Measurements from ENCODE around the gene BDH2.

BDH2 gene

DNA sequence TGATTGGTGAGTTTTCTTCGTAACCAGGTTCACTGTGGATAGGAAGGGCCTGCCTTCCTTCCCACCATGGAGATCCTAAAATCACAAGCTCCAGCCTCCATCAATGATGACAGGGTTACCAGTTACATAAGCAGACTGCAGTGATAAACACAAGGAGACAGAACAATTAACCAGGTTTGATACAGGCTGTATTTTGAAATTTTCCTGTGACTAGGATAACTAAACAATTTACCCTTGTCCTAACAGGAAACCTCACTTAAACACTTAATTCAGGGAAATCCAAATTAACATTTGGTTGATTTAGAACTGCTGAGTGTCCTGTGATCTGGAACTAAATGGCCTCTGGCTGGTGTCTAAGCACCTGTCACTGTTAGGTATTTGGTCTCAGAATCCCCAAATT, 20.0 kb downstream of the BDH2 start:
- DNase-seq, result no peak

GRCh38 chr4:103076747-103077347, 22.8 kb downstream of the BDH2 start, which contains the start of gene SLC9B2:
SLC9B2 (minus strand) TSS chr4:103076761; CDS start chr4:103067550, 9,211 bp downstream.
- no peak for DNase-seq

DNA sequence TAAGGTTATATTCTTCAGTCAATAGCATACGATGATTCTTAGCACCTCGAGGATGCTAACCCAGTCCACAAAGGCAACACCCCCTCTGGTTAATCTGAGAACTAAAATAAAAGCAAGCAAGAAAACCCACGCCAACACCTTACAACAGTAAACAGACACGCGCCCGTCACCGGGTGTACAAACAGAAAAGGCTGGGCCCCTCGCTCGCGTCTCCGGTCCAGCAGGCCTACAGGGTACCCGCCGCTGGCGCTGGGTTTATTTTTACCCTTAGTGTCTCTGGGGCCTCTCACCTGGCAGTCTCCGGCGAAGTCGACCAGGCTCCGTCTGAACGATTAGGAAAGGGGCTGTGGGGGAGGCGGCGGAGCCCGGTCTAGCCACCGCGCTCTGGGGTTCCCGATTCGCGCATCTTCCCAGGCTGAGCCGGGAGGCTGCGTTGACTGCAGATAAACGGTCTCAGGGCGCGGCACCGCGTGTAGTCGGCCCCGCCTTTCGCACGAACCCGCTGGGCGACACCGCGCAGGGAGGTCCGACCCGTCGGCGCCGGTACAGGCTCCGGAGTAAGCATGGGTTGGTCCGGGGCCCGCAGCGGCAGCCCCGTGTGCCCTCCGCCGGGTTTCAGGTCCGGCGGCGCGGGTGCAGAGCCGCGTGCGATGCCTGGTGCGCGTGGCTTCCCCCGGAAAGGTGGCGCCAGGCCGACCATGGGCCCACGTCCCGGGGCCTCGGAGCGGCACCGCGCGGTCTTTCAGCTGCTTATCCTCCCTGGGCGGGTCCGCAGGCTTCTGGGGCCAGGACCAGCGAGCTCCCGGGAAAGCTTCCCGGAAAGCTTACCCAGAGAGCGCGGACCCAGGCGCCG, 23.5 kb downstream of the BDH2 start:
- no peak for DNase-seq

- no peak for DNase-seq
These were observed 24.2 kb downstream of the BDH2 start for GRCh38 chr4:103075435-103075893.

GRCh38 chr4:103074744-103075434, 24.7 kb downstream of the BDH2 start:
- DNase-seq, result no peak

- no peak for DNase-seq
These were observed 25.7 kb downstream of the BDH2 start for GRCh38 chr4:103073792-103074438.

- no peak for DNase-seq
These were observed 31.6 kb downstream of the BDH2 start for GRCh38 chr4:103067841-103068547.

GRCh38 chr4:103060453-103061148, 39.0 kb downstream of the BDH2 start:
- DNase-seq, result no peak

GRCh38 chr4:103054030-103054429, 45.6 kb downstream of the BDH2 start:
- DNase-seq, result no peak

- no peak for DNase-seq
These were observed 46.9 kb downstream of the BDH2 start for GRCh38 chr4:103052779-103053178.

GRCh38 chr4:103052145-103052544, 47.5 kb downstream of the BDH2 start:
- DNase-seq, result no peak

DNA sequence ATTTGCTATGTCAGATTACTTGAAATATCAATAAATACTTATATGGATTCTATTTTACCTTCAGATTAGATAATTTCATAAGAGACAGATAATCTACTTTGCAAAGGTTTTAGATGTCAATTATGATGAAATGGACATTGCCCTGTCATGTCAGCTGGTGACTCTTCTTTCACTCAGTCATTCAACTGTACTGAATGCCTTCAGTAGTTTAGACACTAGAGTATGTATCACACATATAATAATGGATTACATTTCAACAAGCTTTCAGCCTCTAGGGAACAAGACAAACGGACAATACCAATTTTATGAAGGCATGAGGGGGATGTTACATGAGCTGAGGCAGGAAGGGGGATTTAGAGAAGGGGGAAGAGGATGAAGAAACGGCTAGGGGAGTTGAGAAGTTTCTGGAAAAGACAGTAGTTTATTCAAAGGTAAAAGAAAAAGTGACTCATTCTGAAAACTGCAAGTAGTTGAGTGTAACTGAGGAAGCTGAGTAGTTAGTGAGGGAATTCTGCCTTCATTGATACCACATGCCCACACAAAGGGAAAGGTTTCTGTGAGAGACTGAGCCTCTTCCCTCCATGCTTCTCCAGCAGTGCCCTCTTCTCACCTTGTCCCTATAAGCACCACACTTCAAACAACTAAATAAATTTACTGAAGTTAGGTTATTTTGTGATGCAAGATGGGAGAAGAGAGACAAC, 48.7 kb downstream of the BDH2 start:
- DNase-seq, result no peak

- no peak for DNase-seq
These were observed 53.0 kb downstream of the BDH2 start for GRCh38 chr4:103046416-103047290.

DNA sequence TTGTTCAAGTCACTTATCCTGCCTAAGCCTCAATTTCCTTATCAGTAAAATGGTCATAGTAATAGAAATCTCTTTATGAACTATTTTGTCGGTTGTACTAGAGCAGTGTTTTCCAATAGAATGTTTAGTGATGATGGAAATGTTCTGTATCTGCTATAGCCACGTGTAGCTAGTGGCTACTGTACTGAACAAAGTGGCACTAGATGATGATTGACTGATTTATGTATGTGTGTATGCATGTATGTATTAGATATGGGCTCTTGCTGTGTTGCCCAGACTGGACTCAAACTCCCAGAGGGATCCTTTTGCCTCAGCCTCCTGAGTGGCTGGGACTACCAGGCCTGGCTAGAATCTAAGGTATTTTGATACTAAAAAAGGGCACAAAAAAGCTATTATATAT, 55.5 kb downstream of the BDH2 start:
- DNase-seq, result no peak

GRCh38 chr4:103036169-103036568, 63.5 kb downstream of the BDH2 start:
- no peak for DNase-seq

DNA sequence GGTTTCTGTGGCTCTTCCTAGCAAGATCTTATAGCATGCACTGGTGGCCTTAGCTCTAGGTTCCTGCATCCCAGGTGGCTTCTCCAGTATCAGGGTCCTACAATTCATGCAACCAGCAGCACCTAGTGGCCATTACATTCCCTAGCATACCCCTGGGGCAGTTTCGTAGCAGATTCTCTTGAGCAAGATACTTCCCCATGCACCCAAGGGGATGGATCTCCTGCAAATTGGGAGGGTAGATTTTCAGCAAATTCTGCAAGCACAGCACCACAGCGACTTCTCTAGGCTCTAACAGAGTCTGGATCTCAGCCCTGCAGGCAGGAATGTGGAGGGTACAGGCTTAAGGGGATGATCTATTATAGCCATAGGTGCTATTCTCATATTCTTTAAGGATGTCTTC, 67.1 kb downstream of the BDH2 start:
- DNase-seq, result no peak

GRCh38 chr4:103030791-103031190, 68.8 kb downstream of the BDH2 start:
- DNase-seq, result no peak

GRCh38 chr4:103029300-103029699, 70.3 kb downstream of the BDH2 start:
- DNase-seq, result no peak

Data from NCI-H774 (cell line).